HCT116 (cell line): ENCODE measurements around the gene CLDN20.

ENCODE experiments used
- CBX3 ChIP-seq: IDR thresholded peaks from 2 replicates; pipeline ENCODE4 v1.6.1; 2012; ENCODE audit warnings: low read depth
- CTCF ChIP-seq, 3 experiments: fragments of 200-600 bp in 1 of 3; sonication (generic) in 1 of 3; IDR thresholded peaks in 2 of 3; conservative IDR thresholded peaks in 1 of 3; 2 replicates each; pipeline ENCODE4 v1.5.1; 2012 to 2017; ENCODE audit warnings: low read depth in 2 of 3, low read length in 2 of 3, antibody characterized with exemption in 1 of 3, borderline replicate concordance in 1 of 3, control low read depth in 1 of 3, mild to moderate bottlenecking in 1 of 3, mixed read lengths in 1 of 3, mixed run types in 1 of 3, moderate library complexity in 1 of 3; ENCODE audit not compliant: insufficient read depth in 1 of 3
- EGR1 ChIP-seq: IDR thresholded peaks from 2 replicates; pipeline ENCODE4 v1.6.1; 2012; ENCODE audit warnings: low read depth
- EZH2 ChIP-seq: fragments of 200-600 bp; sonication (generic); IDR thresholded peaks from 2 replicates; pipeline ENCODE4 v1.6.1; 2017; ENCODE audit warnings: antibody characterized with exemption, mixed run types
- EZH2phosphoT487 ChIP-seq: fragments of 200-600 bp; IDR thresholded peaks from 2 replicates; pipeline ENCODE4 v1.6.1; 2018; ENCODE audit warnings: antibody characterized with exemption, borderline replicate concordance
- JUND ChIP-seq: IDR thresholded peaks from 2 replicates; pipeline ENCODE4 v1.6.1; 2012
- POLR2A ChIP-seq: IDR thresholded peaks from 2 replicates; pipeline ENCODE4 v1.7.0; 2011; ENCODE audit warnings: borderline replicate concordance; ENCODE audit not compliant: insufficient read depth, insufficient read length; ENCODE audit errors: extremely low read depth
- POLR2AphosphoS5 ChIP-seq: IDR thresholded peaks from 2 replicates; pipeline ENCODE4 v1.6.1; 2011; ENCODE audit warnings: mild to moderate bottlenecking, low read depth, low read length, moderate library complexity
- REST ChIP-seq: IDR thresholded peaks from 2 replicates; pipeline ENCODE4 v1.6.1; 2012; ENCODE audit warnings: low read depth
- TCF7L2 ChIP-seq: IDR thresholded peaks from 2 replicates; pipeline ENCODE4 v1.7.0; 2011; ENCODE audit warnings: borderline replicate concordance, inconsistent platforms; ENCODE audit not compliant: insufficient read depth, insufficient read length; ENCODE audit errors: extremely low read depth
- TF ChIP-seq, protein P1 (sequence below): IDR thresholded peaks from 2 replicates; pipeline ENCODE4 v1.6.1; 2012
- TF ChIP-seq, protein P2 (sequence below): IDR thresholded peaks from 2 replicates; pipeline ENCODE4 v1.6.1; 2011; ENCODE audit warnings: mild to moderate bottlenecking, low read length, moderate library complexity; ENCODE audit not compliant: insufficient replicate concordance; ENCODE audit errors: extremely low read depth

- TF ChIP-seq CTCF (IDR thresholded peaks at IDR 0.05 in 2 of 3, conservative IDR thresholded peaks at IDR 0.05 in 1 of 3; ENCODE audit: borderline replicate concordance in 1 of 3, insufficient read depth in 1 of 3, low read depth in 2 of 3, low read length in 2 of 3), result no peak
- TF ChIP-seq POLR2A, result no peak
- TF ChIP-seq POLR2AphosphoS5, result no peak
- TF ChIP-seq, protein P1, sequence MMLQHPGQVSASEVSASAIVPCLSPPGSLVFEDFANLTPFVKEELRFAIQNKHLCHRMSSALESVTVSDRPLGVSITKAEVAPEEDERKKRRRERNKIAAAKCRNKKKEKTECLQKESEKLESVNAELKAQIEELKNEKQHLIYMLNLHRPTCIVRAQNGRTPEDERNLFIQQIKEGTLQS, result no peak
- no peak for TF ChIP-seq JUND
- TF ChIP-seq TCF7L2, result no peak
- no peak for TF ChIP-seq EGR1
- no peak for TF ChIP-seq EZH2
- TF ChIP-seq CBX3, result no peak
- TF ChIP-seq REST, result no peak
- TF ChIP-seq, protein P2, sequence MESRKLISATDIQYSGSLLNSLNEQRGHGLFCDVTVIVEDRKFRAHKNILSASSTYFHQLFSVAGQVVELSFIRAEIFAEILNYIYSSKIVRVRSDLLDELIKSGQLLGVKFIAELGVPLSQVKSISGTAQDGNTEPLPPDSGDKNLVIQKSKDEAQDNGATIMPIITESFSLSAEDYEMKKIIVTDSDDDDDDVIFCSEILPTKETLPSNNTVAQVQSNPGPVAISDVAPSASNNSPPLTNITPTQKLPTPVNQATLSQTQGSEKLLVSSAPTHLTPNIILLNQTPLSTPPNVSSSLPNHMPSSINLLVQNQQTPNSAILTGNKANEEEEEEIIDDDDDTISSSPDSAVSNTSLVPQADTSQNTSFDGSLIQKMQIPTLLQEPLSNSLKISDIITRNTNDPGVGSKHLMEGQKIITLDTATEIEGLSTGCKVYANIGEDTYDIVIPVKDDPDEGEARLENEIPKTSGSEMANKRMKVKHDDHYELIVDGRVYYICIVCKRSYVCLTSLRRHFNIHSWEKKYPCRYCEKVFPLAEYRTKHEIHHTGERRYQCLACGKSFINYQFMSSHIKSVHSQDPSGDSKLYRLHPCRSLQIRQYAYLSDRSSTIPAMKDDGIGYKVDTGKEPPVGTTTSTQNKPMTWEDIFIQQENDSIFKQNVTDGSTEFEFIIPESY, result no peak
- no peak for TF ChIP-seq EZH2phosphoT487
Observed at GRCh38 chr6:155274533-155274932, 10.7 kb downstream of the CLDN20 start.
